ENCODE measurements around the gene TRMT61B. TPM values are rescaled to one million over a fixed set of nuclear protein-coding genes. Genes with fewer than 3 reads are reported as not detected.

Gene TRMT61B
- total RNA-seq, 4 donors from 2014 or later: 8.5 to 17.8 (median 10.5) TPM

GRCh38 chr2:28838971-28839370 is 31.1 kb downstream of the TRMT61B start:
- Histone ChIP-seq H3K4me1 (no peaks in the 10 kb centered on the region), H3K4me3 (no peak overlapping the region), H3K27ac (no peak overlapping the region), H3K9me3 (no peaks in the 10 kb centered on the region), H3K27me3 (no peaks in the 10 kb centered on the region), H3K36me3 (no peaks in the 10 kb centered on the region)
- no peak for DNase-seq (ENCODE audit: low spot score in 2 of 2)
- 91 to 94% methylated on average over 2 of the region's 2 CpGs for WGBS, 2 donors
- no peak for TF ChIP-seq CTCF (IDR thresholded peaks at IDR 0.05)
- TF ChIP-seq POLR2A (IDR thresholded peaks at IDR 0.05): no peak
- TF ChIP-seq EP300 (IDR thresholded peaks at IDR 0.05): no peak

GRCh38 chr2:28835781-28836180 is 34.3 kb downstream of the TRMT61B start:
- Histone ChIP-seq H3K9me3 (no peaks in the 10 kb centered on the region), H3K4me3 (no peak overlapping the region), H3K4me1 (no peaks in the 10 kb centered on the region), H3K27me3 (no peaks in the 10 kb centered on the region), H3K27ac (no peak overlapping the region), H3K36me3 (no peaks in the 10 kb centered on the region)
- DNase-seq (ENCODE audit: low spot score in 2 of 2): no peak
- WGBS, 2 donors: 49 to 60% methylated on average over 2 of the region's 2 CpGs
- no peak for TF ChIP-seq POLR2A (IDR thresholded peaks at IDR 0.05)

- H3K27ac ChIP-seq: no peak overlapping the region
- no peaks in the 10 kb centered on the region for H3K36me3 ChIP-seq
- H3K9me3 ChIP-seq: no peaks in the 10 kb centered on the region
- H3K4me1 ChIP-seq: no peaks in the 10 kb centered on the region
- H3K4me3 ChIP-seq: no peak overlapping the region
- TF ChIP-seq POLR2A (IDR thresholded peaks at IDR 0.05) (no peak), EP300 (IDR thresholded peaks at IDR 0.05) (no peak), CTCF (IDR thresholded peaks at IDR 0.05) (no peak)
- no peaks in the 10 kb centered on the region for H3K27me3 ChIP-seq
- WGBS, 2 donors: 93 to 94% methylated on average over 2 of the region's 2 CpGs
- DNase-seq (ENCODE audit: low spot score in 2 of 2): no peak
These were observed 36.2 kb downstream of the TRMT61B start for GRCh38 chr2:28833740-28834470.

GRCh38 chr2:28828382-28828781 is 41.7 kb downstream of the TRMT61B start:
- H3K9me3 ChIP-seq: no peaks in the 10 kb centered on the region
- H3K27ac ChIP-seq: no peak overlapping the region
- no peak for TF ChIP-seq CTCF (IDR thresholded peaks at IDR 0.05)
- no peak for TF ChIP-seq EP300 (IDR thresholded peaks at IDR 0.05)
- TF ChIP-seq POLR2A (IDR thresholded peaks at IDR 0.05): no peak
- H3K36me3 ChIP-seq: no peaks in the 10 kb centered on the region
- H3K4me1 ChIP-seq: no peaks in the 10 kb centered on the region
- no peak overlapping the region for H3K4me3 ChIP-seq
- DNase-seq (ENCODE audit: low spot score in 2 of 2): no peak
- H3K27me3 ChIP-seq: no peaks in the 10 kb centered on the region
- WGBS, 2 donors: 85 to 99% methylated on average over 2 of the region's 2 CpGs

- H3K36me3 ChIP-seq: no peaks in the 10 kb centered on the region
- H3K27me3 ChIP-seq: no peaks in the 10 kb centered on the region
- TF ChIP-seq POLR2A (IDR thresholded peaks at IDR 0.05): no peak
- no peak for TF ChIP-seq EP300 (IDR thresholded peaks at IDR 0.05)
- no peak for TF ChIP-seq CTCF (IDR thresholded peaks at IDR 0.05)
- H3K4me1 ChIP-seq: peaks cover 0 to 6% (median 0%) of the 10 kb centered on the region in 4 donors
- no peaks in the 10 kb centered on the region for H3K9me3 ChIP-seq
- no peak overlapping the region for H3K27ac ChIP-seq
- no peak for DNase-seq (ENCODE audit: low spot score in 2 of 2)
- H3K4me3 ChIP-seq: no peak overlapping the region
These were observed 45.2 kb downstream of the TRMT61B start for GRCh38 chr2:28824870-28825269.
